NCI-H1105 treated with DMSO at 0.1 percent for 48 hours (cell line): ENCODE results near the gene SRPK1.
"Not testable (repeated sequence)": the region's sequence is repeated elsewhere in the genome, so short reads cannot be mapped to it uniquely, and the experiment has no call there.

Experiments
- DNase-seq: peaks from one replicate; lab custom pipeline; 2025; lab: John Stamatoyannopoulos, UW

SRPK1 gene

GRCh38 chr6:35931120-35931561 lies 10.2 kb upstream of the SRPK1 start:
- DNase-seq, result no peak

GRCh38 chr6:35929601-35930000 lies 8.7 kb upstream of the SRPK1 start:
- no peak for DNase-seq

GRCh38 chr6:35926509-35927215 lies 5.8 kb upstream of the SRPK1 start:
- DNase-seq, result no peak

- no peak for DNase-seq
These were observed 5.1 kb upstream of the SRPK1 start for GRCh38 chr6:35925961-35926360.

GRCh38 chr6:35924146-35924545 lies 3.2 kb upstream of the SRPK1 start:
- no peak for DNase-seq

GRCh38 chr6:35922139-35922554 lies 1.2 kb upstream of the SRPK1 start:
- no peak for DNase-seq

GRCh38 chr6:35919827-35920751 lies 809 bp downstream of the SRPK1 start:
- peak; percentile 19 for DNase-seq

- no peak for DNase-seq
These were observed 1.6 kb downstream of the SRPK1 start for GRCh38 chr6:35919085-35919826.

GRCh38 chr6:35916893-35917292 lies 4.0 kb downstream of the SRPK1 start:
- not testable (repeated sequence) for DNase-seq

- no peak for DNase-seq
These were observed 4.8 kb downstream of the SRPK1 start for GRCh38 chr6:35916056-35916455.

- no peak for DNase-seq
These were observed 6.4 kb downstream of the SRPK1 start for GRCh38 chr6:35914536-35914935.

- no peak for DNase-seq
These were observed 8.8 kb downstream of the SRPK1 start for GRCh38 chr6:35911871-35912653.

- not testable (repeated sequence) for DNase-seq
These were observed 11.3 kb downstream of the SRPK1 start for GRCh38 chr6:35909571-35909970.

- DNase-seq, result not testable (repeated sequence)
These were observed 12.0 kb downstream of the SRPK1 start for GRCh38 chr6:35908753-35909401.

- DNase-seq, result no peak
These were observed 13.1 kb downstream of the SRPK1 start for GRCh38 chr6:35907750-35908149.

- DNase-seq, result no peak
These were observed 14.4 kb downstream of the SRPK1 start for GRCh38 chr6:35906499-35906846.

GRCh38 chr6:35905841-35906498 lies 14.9 kb downstream of the SRPK1 start:
- DNase-seq, result no peak

GRCh38 chr6:35905141-35905785 lies 15.6 kb downstream of the SRPK1 start:
- no peak for DNase-seq

GRCh38 chr6:35903679-35904078 lies 17.2 kb downstream of the SRPK1 start:
- no peak for DNase-seq

- DNase-seq, result no peak
These were observed 20.4 kb downstream of the SRPK1 start for GRCh38 chr6:35900448-35900847.
